Right lung (tissue), 5 donors: ENCODE measurements around the gene OR5H1. TPM values are rescaled to one million over a fixed set of nuclear protein-coding genes. Genes with fewer than 3 reads are reported as not detected.

ENCODE experiments used
- polyA plus RNA-seq, 5 donors: library from polyadenylated mRNA; unstranded; fragments of 120-200 nt; gene quantifications; one replicate each; pipeline versions ENCODE4 v1.2.1 to v1.2.3, GENCODE V29; 2013; ENCODE audit warnings: inconsistent platforms in 1 of 5, low replicate concordance in 1 of 5; ENCODE audit not compliant: insufficient read length in 5 of 5, insufficient read depth in 1 of 5

OR5H1 gene
- polyA plus RNA-seq, 5 donors: 0.03 TPM; not detected in 4

Other genes starting within 250 kb of the OR5H1 start
- gene RIOX2, start 158.3 kb upstream of the OR5H1 start, polyA plus RNA-seq: 10 to 100 TPM; 35.0 to 45.0 (median 40.7) TPM
- under 1 TPM in 1 of 5 donors, not detected in 4; 0.04 TPM for gene GABRR3, start 95.4 kb upstream of the OR5H1 start, polyA plus RNA-seq
- not detected for gene OR5AC2, start 43.5 kb upstream of the OR5H1 start, polyA plus RNA-seq
- gene OR5H14, start 16.8 kb downstream of the OR5H1 start, polyA plus RNA-seq: under 1 TPM in 1 of 5 donors, not detected in 4; 0.03 TPM
- not detected for gene OR5H15, start 36.0 kb downstream of the OR5H1 start, polyA plus RNA-seq
- gene OR5H6, start 133.5 kb downstream of the OR5H1 start, polyA plus RNA-seq: not detected
- gene OR5H2, start 151.8 kb downstream of the OR5H1 start, polyA plus RNA-seq: not detected
- gene OR5K4, start 223.1 kb downstream of the OR5H1 start, polyA plus RNA-seq: not detected